Suprapubic skin (tissue), 4 donors: ENCODE measurements around the gene NCF4.

Experiments
- CTCF ChIP-seq, 2 donors: fragments of 200-600 bp in 1 of 2; fragments of 450-650 bp in 1 of 2; sonication (generic) in 1 of 2; IDR thresholded peaks; one replicate each; pipeline ENCODE4 v1.5.1; 2016 to 2019; ENCODE audit warnings: antibody characterized with exemption in 2 of 2, mild to moderate bottlenecking in 1 of 2, moderate library complexity in 1 of 2
- POLR2A ChIP-seq, 2 donors: fragments of 450-650 bp; IDR thresholded peaks; one replicate each; pipeline ENCODE4 v1.6.1; 2017; ENCODE audit warnings: antibody characterized with exemption in 2 of 2, mild to moderate bottlenecking in 2 of 2, moderate library complexity in 2 of 2
- POLR2AphosphoS5 ChIP-seq, 3 donors: sonication (generic); formaldehyde crosslinking; IDR thresholded peaks; one replicate each; pipeline ENCODE4 v1.6.1; 2017; ENCODE audit warnings: antibody characterized with exemption in 3 of 3

GRCh38 chr22:36881504-36882245, 20.9 kb downstream of the NCF4 start:
- TF ChIP-seq CTCF (IDR thresholded peaks at IDR 0.05) (no peak), POLR2AphosphoS5 (IDR thresholded peaks at IDR 0.05) (no peak), POLR2A (IDR thresholded peaks at IDR 0.05) (no peak)
